Measurements from ENCODE around the gene NR3C1.

Gene NR3C1

GRCh38 chr5:143398451-143399237, 4.8 kb downstream of the NR3C1 start:
- no peak for DNase-seq (ENCODE audit: low spot score)

DNA sequence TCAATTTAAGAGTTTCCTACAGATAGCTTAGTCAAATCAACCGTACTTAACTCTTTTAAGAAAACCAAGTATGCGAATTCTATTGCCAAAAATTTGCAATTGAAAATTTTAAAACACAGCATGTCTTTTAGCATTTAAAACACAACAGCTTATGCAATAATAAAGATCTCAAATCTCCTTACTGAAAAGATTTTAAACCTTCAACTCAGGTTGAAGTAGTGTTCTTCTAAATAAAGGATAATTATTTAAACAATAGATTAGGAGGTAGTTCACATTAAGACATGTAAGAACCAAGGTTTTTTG, 5.5 kb downstream of the NR3C1 start:
- DNase-seq (ENCODE audit: low spot score): no peak

DNA sequence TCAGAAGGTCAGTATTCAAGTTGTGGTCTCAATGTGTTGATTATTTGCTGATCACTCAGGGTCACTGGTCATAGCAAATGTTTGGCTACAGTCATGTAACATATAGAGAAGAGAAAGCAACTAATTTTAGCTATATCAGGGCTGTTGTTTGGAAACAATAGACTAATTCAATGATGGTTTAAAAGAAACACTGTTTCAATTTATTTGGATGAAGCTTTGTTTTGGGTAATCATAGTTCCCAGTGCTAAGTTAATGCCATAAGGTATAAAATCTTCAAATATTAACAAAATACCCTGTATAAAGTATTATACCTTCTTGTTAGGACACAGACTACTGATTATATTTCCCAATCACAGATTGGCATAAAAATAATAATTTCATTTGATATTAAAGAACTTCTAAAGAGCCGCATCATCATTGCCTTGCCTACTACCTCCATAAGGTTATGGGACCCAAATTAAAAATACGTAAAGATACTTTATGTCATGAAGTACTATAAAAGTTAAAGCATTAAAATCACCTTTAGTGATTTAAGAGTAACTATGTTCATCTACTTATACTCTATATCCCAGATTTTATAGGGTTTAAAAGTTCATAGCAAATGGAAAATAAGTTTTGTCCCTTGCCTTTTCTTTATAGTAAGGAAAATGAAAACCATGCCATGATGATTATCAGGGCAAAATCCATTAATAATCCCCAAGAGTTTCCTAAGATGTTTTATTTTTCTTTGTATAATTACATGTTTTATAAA, 6.0 kb downstream of the NR3C1 start:
- DNase-seq (ENCODE audit: low spot score): no peak

GRCh38 chr5:143396353-143396940, 7.0 kb downstream of the NR3C1 start:
- no peak for DNase-seq (ENCODE audit: low spot score)

DNA sequence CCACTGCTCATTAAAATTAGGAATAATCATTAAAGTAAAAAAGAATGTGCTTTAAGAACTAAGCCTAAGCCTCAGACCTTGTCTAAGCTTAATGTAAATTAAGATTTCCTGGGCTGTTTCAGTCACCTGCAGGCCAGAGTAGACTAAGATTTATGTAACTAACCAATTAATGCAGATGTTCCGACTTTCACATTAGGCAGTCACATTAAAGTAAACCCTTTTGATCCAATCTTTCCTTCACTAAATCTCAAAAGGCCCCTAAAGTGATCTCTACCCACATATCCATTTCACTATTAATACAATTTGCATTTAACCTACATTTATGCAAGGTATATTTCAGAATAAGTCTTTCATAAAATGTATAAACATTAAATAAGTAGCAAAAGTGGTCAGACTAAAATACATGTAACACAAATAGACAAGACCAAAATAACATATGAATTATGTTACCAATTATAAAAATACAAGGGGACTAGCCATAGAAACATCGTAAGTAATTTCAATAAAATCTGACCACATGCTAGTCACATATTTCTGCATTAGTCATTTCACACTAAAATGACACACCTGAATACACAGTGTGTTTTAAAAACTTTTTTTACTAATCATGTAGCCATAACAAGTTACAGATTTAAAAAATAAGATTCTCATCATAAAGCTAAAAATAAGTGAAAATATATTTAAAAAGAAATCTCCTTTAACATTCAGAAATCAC, 7.7 kb downstream of the NR3C1 start:
- DNase-seq (ENCODE audit: low spot score): no peak

- no peak for DNase-seq (ENCODE audit: low spot score)
Measured at GRCh38 chr5:143393524-143393923, 10.0 kb downstream of the NR3C1 start.

DNA sequence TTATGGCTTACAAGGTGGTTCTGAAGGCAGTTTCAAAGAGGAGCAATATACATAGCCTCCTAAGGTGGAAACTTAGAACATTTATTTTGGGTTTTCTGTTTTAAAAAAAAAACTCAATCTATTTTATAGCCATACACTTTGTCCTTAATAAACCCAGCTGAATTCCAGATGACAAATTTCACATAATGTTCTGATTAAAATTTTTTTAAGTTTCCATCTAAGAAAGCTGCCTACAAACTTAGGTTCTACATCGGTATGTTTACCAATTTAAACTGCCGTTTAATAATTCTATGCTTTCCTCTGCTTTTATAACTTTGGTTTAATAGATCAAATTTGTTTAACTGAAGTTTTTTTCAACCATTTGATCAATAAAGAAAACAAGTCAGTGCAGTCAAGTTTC, 12.5 kb downstream of the NR3C1 start:
- DNase-seq (ENCODE audit: low spot score): no peak

DNA sequence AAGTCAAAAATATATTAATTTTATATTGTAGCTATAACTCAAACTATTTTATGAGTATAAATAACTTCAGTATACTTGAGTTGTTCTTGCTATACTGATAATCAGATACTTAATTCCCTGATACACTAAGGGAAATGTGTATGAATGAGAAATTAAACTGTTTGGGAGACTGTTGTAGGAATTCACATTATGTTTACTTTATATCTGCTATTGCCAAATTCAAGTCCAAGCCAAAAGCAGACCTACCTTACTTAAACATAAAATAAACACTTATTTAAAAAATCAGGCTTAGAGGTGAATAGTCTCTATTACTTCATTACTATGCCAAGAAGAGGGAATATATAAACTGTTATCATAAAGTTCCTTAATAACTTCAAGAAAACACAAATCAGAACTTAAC, 13.2 kb downstream of the NR3C1 start:
- DNase-seq (ENCODE audit: low spot score): no peak

DNA sequence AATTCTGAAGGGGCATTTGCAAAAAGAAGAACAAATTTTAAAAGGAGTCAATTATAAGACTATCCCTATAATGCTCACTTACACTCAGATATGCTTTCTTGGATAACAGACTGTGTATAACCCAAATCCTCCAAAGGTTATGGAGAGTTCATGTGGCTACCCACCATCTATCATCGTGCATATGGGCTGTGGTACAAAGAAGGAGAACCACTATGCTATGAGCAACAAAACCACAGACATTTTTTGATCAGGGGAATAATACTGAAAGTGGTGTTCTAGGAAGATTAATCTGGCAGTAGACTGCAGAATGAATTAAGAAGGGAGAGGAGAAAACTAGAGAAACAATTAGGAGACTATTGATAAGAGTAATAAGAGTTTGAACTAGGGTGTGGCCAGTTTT, 16.8 kb downstream of the NR3C1 start:
- DNase-seq (ENCODE audit: low spot score): no peak

DNA sequence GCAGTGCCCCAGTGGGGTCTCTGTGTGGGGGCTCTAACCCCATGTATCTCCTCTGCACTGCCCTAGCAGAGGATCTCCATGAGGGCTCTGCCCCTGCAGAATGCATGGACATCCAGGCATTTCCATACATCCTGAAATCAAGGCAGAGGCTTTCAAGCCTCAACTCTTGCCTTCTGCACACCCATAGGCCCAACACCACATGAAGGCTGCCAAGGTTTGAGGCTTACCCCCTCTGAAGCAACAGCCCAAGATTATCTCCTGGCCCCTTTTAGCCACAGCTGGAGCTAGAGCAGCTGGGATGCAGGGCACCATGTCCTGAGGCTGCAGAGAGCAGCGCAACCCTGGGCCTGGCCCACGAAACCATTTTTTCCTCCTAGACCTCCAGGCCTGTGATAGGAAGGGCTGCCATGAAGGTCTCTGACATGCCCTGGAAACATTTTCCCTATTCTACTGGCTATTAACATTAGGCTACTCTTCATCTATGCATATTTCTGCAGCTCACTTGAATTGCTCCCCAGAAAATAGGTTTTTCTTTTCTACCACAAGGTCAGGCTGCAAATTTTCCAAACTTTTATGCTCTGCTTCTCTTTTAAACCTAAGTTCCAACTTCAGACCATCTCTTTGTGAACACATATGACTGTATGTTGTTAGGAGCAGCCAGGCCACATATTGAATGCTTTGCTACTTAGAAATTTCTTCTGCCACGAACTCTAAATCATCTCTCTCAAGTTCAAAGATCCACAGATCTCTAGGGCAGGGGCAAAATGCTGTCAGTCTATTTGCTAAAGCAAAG, 18.4 kb downstream of the NR3C1 start:
- DNase-seq (ENCODE audit: low spot score): no peak

GRCh38 chr5:143383988-143384387, 19.5 kb downstream of the NR3C1 start:
- DNase-seq (ENCODE audit: low spot score): no peak

DNA sequence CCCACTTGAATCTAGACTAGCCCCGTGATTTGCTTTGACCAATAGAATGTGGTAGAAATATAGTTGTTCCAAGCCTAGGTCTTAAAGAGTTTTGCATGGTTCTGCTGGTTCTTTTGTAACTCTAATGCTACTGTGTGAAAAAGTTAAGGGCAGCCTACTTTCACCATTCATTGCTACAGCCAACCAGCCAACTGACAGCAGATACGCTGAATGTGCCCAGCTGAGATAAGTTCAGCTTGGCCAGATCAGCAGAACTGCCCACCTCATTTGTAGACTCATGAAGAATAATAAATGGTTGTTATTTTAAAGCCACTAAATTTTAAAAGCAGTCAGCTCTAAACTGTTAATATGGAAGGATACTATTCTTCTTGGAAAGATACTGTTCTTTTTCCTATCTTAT, 23.9 kb downstream of the NR3C1 start:
- DNase-seq (ENCODE audit: low spot score): no peak

DNA sequence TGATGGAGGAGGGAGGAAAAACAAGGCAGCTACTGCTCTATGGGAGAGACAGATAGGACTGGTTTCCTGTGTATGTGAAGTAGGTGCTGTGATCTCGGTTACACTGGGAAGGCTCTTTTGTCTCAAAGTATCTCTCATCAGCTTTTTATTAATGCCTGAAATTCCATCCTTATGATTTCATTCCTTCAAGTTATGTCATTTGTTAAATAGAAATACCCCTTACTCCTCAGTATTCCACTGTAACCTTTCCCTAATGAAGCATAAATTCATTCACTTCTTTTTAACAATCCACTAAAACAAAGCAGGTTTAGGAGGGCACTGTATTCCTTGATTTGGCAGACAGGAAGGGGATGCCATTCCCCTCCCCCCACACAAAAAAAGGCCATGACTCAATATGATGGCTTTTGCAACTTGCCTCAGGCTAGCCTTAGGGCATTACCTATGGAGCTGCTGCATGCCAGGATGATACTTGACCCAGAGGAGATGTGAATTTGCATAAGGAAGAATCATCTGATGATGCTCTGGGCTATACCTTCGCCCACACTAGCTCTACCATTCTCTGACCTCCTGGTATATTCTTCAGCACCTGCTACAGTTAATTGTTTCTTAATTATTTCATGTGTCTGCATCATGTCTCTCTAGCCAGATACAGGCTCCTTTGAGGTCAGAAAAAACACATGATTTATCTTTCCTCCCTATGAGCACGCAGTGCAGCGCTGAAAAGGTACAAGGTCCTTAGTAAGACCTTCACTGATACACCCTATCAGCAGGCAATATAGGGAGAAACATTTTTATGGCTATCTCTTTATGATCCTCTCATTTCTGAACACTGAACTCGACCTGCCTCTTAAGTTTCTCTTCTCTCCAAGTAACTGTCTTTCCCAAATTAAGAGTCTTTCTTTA, 26.3 kb downstream of the NR3C1 start:
- DNase-seq (ENCODE audit: low spot score): no peak

DNA sequence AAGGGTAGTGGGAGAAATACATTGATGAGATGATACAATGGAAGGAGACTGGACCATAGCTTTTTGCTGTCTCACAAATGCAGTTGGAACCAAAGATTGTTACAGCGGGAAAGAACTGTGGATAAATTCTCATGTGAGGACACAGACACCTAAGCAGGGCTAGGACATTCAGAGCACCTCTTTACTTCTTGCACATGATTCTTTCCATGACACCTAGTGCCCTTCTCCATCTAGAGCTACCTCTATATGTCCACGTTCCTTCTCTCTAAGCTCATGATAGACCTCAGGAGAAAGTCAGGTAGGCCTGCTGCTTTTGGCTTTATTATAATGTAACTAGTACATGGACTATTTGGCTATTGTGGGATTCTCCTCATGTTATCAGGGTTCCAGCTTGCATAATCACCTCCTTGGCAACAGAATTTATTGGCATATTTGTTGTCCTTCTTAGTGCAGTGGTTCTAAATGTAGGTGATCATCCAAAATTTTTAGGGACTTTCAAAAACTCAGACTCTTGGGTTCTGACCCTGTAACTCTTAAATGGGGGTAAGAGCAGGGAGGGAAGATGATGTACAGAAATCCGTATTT, 27.2 kb downstream of the NR3C1 start:
- DNase-seq (ENCODE audit: low spot score): no peak

- no peak for DNase-seq (ENCODE audit: low spot score)
Measured at GRCh38 chr5:143374496-143375217, 28.8 kb downstream of the NR3C1 start.

- DNase-seq (ENCODE audit: low spot score): no peak
Measured at GRCh38 chr5:143373076-143373475, 30.4 kb downstream of the NR3C1 start.

GRCh38 chr5:143372187-143372829, 31.2 kb downstream of the NR3C1 start:
- DNase-seq (ENCODE audit: low spot score): no peak

DNA sequence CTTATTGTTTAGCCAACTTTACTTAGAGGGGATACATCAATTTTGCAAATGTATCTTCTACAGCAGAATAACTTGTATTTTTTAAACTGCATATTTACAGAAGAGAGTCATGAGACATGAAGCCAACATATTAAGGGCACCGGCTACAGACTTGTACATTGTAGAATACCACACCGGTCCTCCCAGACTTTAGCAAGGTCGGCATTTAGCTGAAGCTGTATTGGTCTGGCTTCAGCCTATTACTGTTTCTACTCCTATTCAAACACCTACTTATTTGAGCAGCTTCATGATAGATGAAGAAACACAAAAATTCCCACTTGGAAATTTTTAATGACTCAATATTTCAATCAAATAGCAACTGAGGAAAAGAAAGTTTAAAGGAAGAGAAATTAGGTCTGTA, 33.0 kb downstream of the NR3C1 start:
- no peak for DNase-seq (ENCODE audit: low spot score)

- no peak for DNase-seq (ENCODE audit: low spot score)
Measured at GRCh38 chr5:143364061-143364460, 39.4 kb downstream of the NR3C1 start.

Measured in HuH-7 (cell line).